IPS-15b (cell line): ENCODE results near the gene WDR46.

ENCODE experiments used
- H3K27me3 ChIP-seq: one replicate; pipeline ENCODE4 v1.6.1; 2013; ENCODE audit warnings: low read length; ENCODE audit not compliant: control insufficient read depth, insufficient read depth
- H3K36me3 ChIP-seq: one replicate; pipeline ENCODE4 v1.6.1; 2013; ENCODE audit warnings: low read length; ENCODE audit not compliant: control insufficient read depth, insufficient read depth
- H3K4me1 ChIP-seq: one replicate; pipeline ENCODE4 v1.6.1; 2013; ENCODE audit warnings: mild to moderate bottlenecking, low read length; ENCODE audit not compliant: control insufficient read depth, insufficient read depth
- H3K4me3 ChIP-seq: one replicate; pipeline ENCODE4 v1.5.1; 2013; ENCODE audit warnings: low read depth, low read length
- H3K9ac ChIP-seq: one replicate; pipeline ENCODE4 v1.6.1; 2013; ENCODE audit warnings: low read depth, mild to moderate bottlenecking, low read length
- H3K9me3 ChIP-seq: one replicate; pipeline ENCODE4 v1.6.1; 2013; ENCODE audit warnings: mild to moderate bottlenecking, low read length; ENCODE audit not compliant: control insufficient read depth, insufficient read depth

Gene WDR46

GRCh38 chr6:33318426-33319073 lies 29.5 kb upstream of the WDR46 start:
- Histone ChIP-seq H3K9ac (no peak overlapping the region), H3K4me3 (peak overlapping the region; percentile 88), H3K4me1 (peaks cover 16% of the 10 kb centered on the region), H3K36me3 (peaks cover 30% of the 10 kb centered on the region), H3K27me3 (no peaks in the 10 kb centered on the region), H3K9me3 (no peaks in the 10 kb centered on the region)

- Histone ChIP-seq H3K9ac (peak within 1 kb of the TSS; percentile 71), H3K27me3 (no peaks in the 10 kb centered on the region), H3K4me1 (peaks cover 16% of the 10 kb centered on the region), H3K4me3 (peak within 1 kb of the TSS; percentile 88), H3K36me3 (peaks cover 30% of the 10 kb centered on the region), H3K9me3 (no peaks in the 10 kb centered on the region)
These were observed 28.8 kb upstream of the WDR46 start, which contains the start of gene ZBTB22 for GRCh38 chr6:33317669-33318425. TSS of gene ZBTB22 (minus strand) at chr6:33317744. CDS start at chr6:33316916, 828 bp downstream.

- H3K4me1 ChIP-seq = peaks cover 16% of the 10 kb centered on the region
- no peaks in the 10 kb centered on the region for H3K9me3 ChIP-seq
- no peak overlapping the region for H3K9ac ChIP-seq
- H3K27me3 ChIP-seq = no peaks in the 10 kb centered on the region
- peaks cover 30% of the 10 kb centered on the region for H3K36me3 ChIP-seq
- H3K4me3 ChIP-seq = peak overlapping the region; percentile 54
These were observed 28.3 kb upstream of the WDR46 start for GRCh38 chr6:33317419-33317668.

GRCh38 chr6:33316603-33317418 lies 27.8 kb upstream of the WDR46 start:
- Histone ChIP-seq H3K36me3 (peaks cover 30% of the 10 kb centered on the region), H3K9me3 (no peaks in the 10 kb centered on the region), H3K4me1 (peaks cover 16% of the 10 kb centered on the region), H3K27me3 (no peaks in the 10 kb centered on the region), H3K9ac (no peak overlapping the region), H3K4me3 (peak overlapping the region; percentile 54)

- peaks cover 27% of the 10 kb centered on the region for H3K36me3 ChIP-seq
- no peaks in the 10 kb centered on the region for H3K9me3 ChIP-seq
These were observed 27.0 kb upstream of the WDR46 start for GRCh38 chr6:33315793-33316602.

DNA sequence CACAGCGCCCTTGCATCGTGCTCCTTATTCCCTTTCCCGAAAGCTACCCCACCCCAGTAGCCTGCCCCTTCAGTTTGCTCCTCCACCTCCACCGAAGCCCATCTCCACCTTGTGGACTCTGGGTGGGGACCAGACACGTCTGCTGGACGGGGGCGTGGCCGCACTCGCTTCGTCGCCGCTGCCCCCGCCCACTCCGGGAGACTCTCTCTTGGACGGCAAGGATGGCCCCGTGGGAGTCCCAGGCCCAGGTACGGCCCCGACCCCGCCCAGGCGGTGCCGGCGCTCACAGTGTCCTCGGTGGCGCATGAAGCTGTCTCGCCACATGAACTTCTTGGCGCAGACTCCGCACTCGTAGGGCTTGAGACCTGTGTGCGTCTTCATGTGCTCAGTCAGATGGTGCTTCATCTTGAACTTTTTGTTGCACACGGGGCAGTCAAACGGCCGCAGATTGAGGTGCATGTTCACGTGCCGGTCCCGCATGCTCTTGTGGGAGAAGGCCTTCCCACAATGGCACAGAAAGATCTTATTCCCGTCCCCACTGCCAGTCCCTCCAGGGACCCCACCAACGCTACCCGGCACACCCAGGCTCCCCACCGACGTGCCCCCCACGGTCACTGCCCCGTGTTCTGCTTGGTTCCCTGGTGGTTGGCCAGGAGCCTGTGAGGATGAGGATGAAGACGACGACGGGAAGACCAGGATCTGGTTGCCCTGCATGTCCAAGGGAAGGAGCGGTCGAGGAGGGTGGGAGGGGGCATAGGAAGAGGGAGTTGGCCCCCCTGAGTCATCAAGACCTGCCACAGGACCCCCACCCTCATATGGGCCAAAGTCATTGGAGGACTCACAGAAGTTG lies 26.1 kb upstream of the WDR46 start:
- Histone ChIP-seq H3K9ac (no peak overlapping the region), H3K4me1 (peaks cover 11% of the 10 kb centered on the region), H3K9me3 (no peaks in the 10 kb centered on the region), H3K4me3 (peak overlapping the region; percentile 96), H3K36me3 (peaks cover 19% of the 10 kb centered on the region), H3K27me3 (no peaks in the 10 kb centered on the region)

More at GRCh38 chr6:33315793-33316602, 27.0 kb upstream of the WDR46 start:
- Histone ChIP-seq H3K4me3 (peak overlapping the region; percentile 96), H3K9ac (no peak overlapping the region), H3K4me1 (peaks cover 15% of the 10 kb centered on the region), H3K27me3 (no peaks in the 10 kb centered on the region)

GRCh38 chr6:33314515-33314942 lies 25.5 kb upstream of the WDR46 start:
- peaks cover 11% of the 10 kb centered on the region for H3K4me1 ChIP-seq
- peaks cover 12% of the 10 kb centered on the region for H3K36me3 ChIP-seq
- H3K4me3 ChIP-seq = peak overlapping the region; percentile 96
- no peak overlapping the region for H3K9ac ChIP-seq
- no peaks in the 10 kb centered on the region for H3K27me3 ChIP-seq
- no peaks in the 10 kb centered on the region for H3K9me3 ChIP-seq

GRCh38 chr6:33313709-33314514 lies 24.9 kb upstream of the WDR46 start, which contains the start of gene TAPBP:
TSS of gene TAPBP (minus strand) at chr6:33314078. CDS start at chr6:33314041, 37 bp downstream.
- H3K9me3 ChIP-seq = no peaks in the 10 kb centered on the region
- H3K4me3 ChIP-seq = peak within 1 kb of the TSS; percentile 96
- peaks cover 8% of the 10 kb centered on the region for H3K36me3 ChIP-seq
- H3K9ac ChIP-seq = peak within 1 kb of the TSS; percentile 87
- no peaks in the 10 kb centered on the region for H3K27me3 ChIP-seq
- H3K4me1 ChIP-seq = peaks cover 11% of the 10 kb centered on the region

- H3K36me3 ChIP-seq = peaks cover 3% of the 10 kb centered on the region
- H3K4me3 ChIP-seq = peak overlapping the region; percentile 96
- no peaks in the 10 kb centered on the region for H3K27me3 ChIP-seq
- H3K9ac ChIP-seq = peak overlapping the region; percentile 87
- H3K9me3 ChIP-seq = no peaks in the 10 kb centered on the region
- H3K4me1 ChIP-seq = peaks cover 11% of the 10 kb centered on the region
These were observed 24.2 kb upstream of the WDR46 start for GRCh38 chr6:33313105-33313708.
